GM12865 (cell line): ENCODE results near the gene SSBP4.
A peak's percentile ranks its signal among the peaks of the same experiment; 100 is the strongest.

Experiments
- DNase-seq: peaks from one replicate; pipeline ENCODE4 v3.0.0; 2010; ENCODE audit warnings: low read depth
- H3K4me3 ChIP-seq: 2 replicates; pipeline ENCODE4 v1.5.1; 2011; ENCODE audit warnings: mild to moderate bottlenecking, low read depth, low read length, control low read depth
- CTCF ChIP-seq: IDR thresholded peaks from 2 replicates; pipeline ENCODE4 v1.5.1; 2011; ENCODE audit warnings: low read length, control low read depth, low read depth, inconsistent platforms; ENCODE audit not compliant: insufficient read depth; ENCODE audit errors: missing control alignments

The SSBP4 gene

GRCh38 chr19:18439025-18439909 is 20.1 kb downstream of the SSBP4 start:
- no peak overlapping the region for H3K4me3 ChIP-seq

GRCh38 chr19:18439910-18440237 is 20.7 kb downstream of the SSBP4 start:
- H3K4me3 ChIP-seq, result no peak overlapping the region
- DNase-seq, result no peak
- no peak for TF ChIP-seq CTCF

More at GRCh38 chr19:18439025-18439909, 20.1 kb downstream of the SSBP4 start:
- DNase-seq, result no peak
- no peak for TF ChIP-seq CTCF

GRCh38 chr19:18440415-18440877 is 21.2 kb downstream of the SSBP4 start:
- peak; percentile 55 for TF ChIP-seq CTCF
- DNase-seq, result peak; percentile 59
- H3K4me3 ChIP-seq, result no peak overlapping the region

- no peak for TF ChIP-seq CTCF
- DNase-seq, result no peak
- H3K4me3 ChIP-seq, result no peak overlapping the region
Measured at GRCh38 chr19:18440936-18441803, 22.0 kb downstream of the SSBP4 start.

GRCh38 chr19:18441804-18442788 is 22.9 kb downstream of the SSBP4 start:
- DNase-seq, result no peak
- no peak for TF ChIP-seq CTCF
- no peak overlapping the region for H3K4me3 ChIP-seq

- no peak for DNase-seq
- H3K4me3 ChIP-seq, result no peak overlapping the region
- TF ChIP-seq CTCF, result no peak
Measured at GRCh38 chr19:18442941-18443340, 23.7 kb downstream of the SSBP4 start.
